Measurements from ENCODE around the gene RNASEH2C. TPM values are rescaled to one million over a fixed set of nuclear protein-coding genes. Genes with fewer than 3 reads are reported as not detected.

Gene RNASEH2C
- total RNA-seq, 5 donors from 2014 or later (not counting 1 experiment from before 2014, with no cell fraction given), result 35.8 to 77.4 (median 70.7) TPM

GRCh38 chr11:65672982-65673381, 47.6 kb downstream of the RNASEH2C start:
- POLR2A ChIA-PET, result no interaction called here
- CTCF ChIA-PET, result interaction anchor here in 1 of 2 donors (0.5 to 0.7 kb wide), 2 partner anchors 266 to 844 kb away, joined by 3 read pairs; no protein-coding TSS in a partner anchor
- H3K27me3 Mint-ChIP-seq, result no peaks in the 10 kb centered on the region

GRCh38 chr11:65672180-65672860, 48.3 kb downstream of the RNASEH2C start:
- H3K27ac ChIP-seq (ENCODE audit: low read length), result no peak overlapping the region
- H3K36me3 Mint-ChIP-seq, result no peaks in the 10 kb centered on the region
- H3K4me3 ChIP-seq (ENCODE audit: control insufficient read depth in 1 of 2, extremely low read depth in 1 of 2, low read length in 1 of 2), result no peak overlapping the region
- ATAC-seq (replicated peaks in 1 of 4), result no peak
- H3K4me3 Mint-ChIP-seq, result no peak overlapping the region
- no peaks in the 10 kb centered on the region for H3K36me3 ChIP-seq (ENCODE audit: control insufficient read depth in 2 of 2, extremely low read depth in 1 of 2, insufficient read depth in 1 of 2, low read length in 1 of 2)
- H3K27ac Mint-ChIP-seq, result no peak overlapping the region
- no peaks in the 10 kb centered on the region for H3K4me1 ChIP-seq (ENCODE audit: control insufficient read depth in 1 of 2, extremely low read depth in 1 of 2, insufficient read depth in 2 of 2, low read length in 2 of 2)
- no peaks in the 10 kb centered on the region for H3K4me1 Mint-ChIP-seq
- CTCF ChIA-PET, result no interaction called here
- POLR2A ChIA-PET, result no interaction called here
- H3K27me3 ChIP-seq (replicated peaks in 1 of 2; ENCODE audit: control insufficient read depth in 2 of 2, extremely low read depth in 1 of 2, insufficient read depth in 2 of 2, low read length in 1 of 2), result no peaks in the 10 kb centered on the region
- H3K9me3 Mint-ChIP-seq, result no peaks in the 10 kb centered on the region
- H3K27me3 Mint-ChIP-seq, result no peaks in the 10 kb centered on the region
- DNase-seq, result no peak
- no peaks in the 10 kb centered on the region for H3K9me3 ChIP-seq

More at GRCh38 chr11:65672982-65673381, 47.6 kb downstream of the RNASEH2C start:
- Histone ChIP-seq H3K4me3 (ENCODE audit: control insufficient read depth in 1 of 2, extremely low read depth in 1 of 2, low read length in 1 of 2) (no peak overlapping the region), H3K27ac (ENCODE audit: low read length) (no peak overlapping the region), H3K27me3 (replicated peaks in 1 of 2; ENCODE audit: control insufficient read depth in 2 of 2, extremely low read depth in 1 of 2, insufficient read depth in 2 of 2, low read length in 1 of 2) (no peaks in the 10 kb centered on the region), H3K4me1 (ENCODE audit: control insufficient read depth in 1 of 2, extremely low read depth in 1 of 2, insufficient read depth in 2 of 2, low read length in 2 of 2) (no peaks in the 10 kb centered on the region), H3K36me3 (ENCODE audit: control insufficient read depth in 2 of 2, extremely low read depth in 1 of 2, insufficient read depth in 1 of 2, low read length in 1 of 2) (no peaks in the 10 kb centered on the region), H3K9me3 (no peaks in the 10 kb centered on the region)
- no peak overlapping the region for H3K27ac Mint-ChIP-seq
- H3K4me3 Mint-ChIP-seq, result no peak overlapping the region
- WGBS (ENCODE audit: insufficient coverage), result no CpG with 5 or more reads among the region's 2 CpGs
- no peaks in the 10 kb centered on the region for H3K4me1 Mint-ChIP-seq
- ATAC-seq (replicated peaks in 1 of 4), result no peak
- H3K9me3 Mint-ChIP-seq, result no peaks in the 10 kb centered on the region
- H3K36me3 Mint-ChIP-seq, result no peaks in the 10 kb centered on the region
- DNase-seq, result no peak

Other genes with a start within 250 kb of the RNASEH2C start
- gene MALAT1, start 221.8 kb downstream of the RNASEH2C start, total RNA-seq, result over 10,000 TPM; 21,382 to 33,585 (median 22,045) TPM
- 10 to 100 TPM; 66.4 to 96.8 (median 76.8) TPM for gene SCYL1, start 195.7 kb downstream of the RNASEH2C start, total RNA-seq
- 100 to 1,000 TPM; 200 to 364 (median 284) TPM for gene LTBP3, start 162.4 kb downstream of the RNASEH2C start, total RNA-seq
- 10 to 100 TPM; 32.5 to 36.9 (median 34.5) TPM for gene ZNRD2, start 150.3 kb downstream of the RNASEH2C start, total RNA-seq
- gene FAM89B, start 148.3 kb downstream of the RNASEH2C start, total RNA-seq, result 10 to 100 TPM; 36.3 to 72.9 (median 69.3) TPM
- gene EHBP1L1, start 144.7 kb downstream of the RNASEH2C start, total RNA-seq, result 100 to 1,000 TPM; 115 to 170 (median 150) TPM
- 1 to 10 TPM; 2.3 to 8.0 (median 3.6) TPM for gene KCNK7, start 125.0 kb downstream of the RNASEH2C start, total RNA-seq
- 100 to 1,000 TPM in 2 of 5 donors, 10 to 100 TPM in 3; 60.8 to 110 (median 84.0) TPM for gene MAP3K11, start 106.6 kb downstream of the RNASEH2C start, total RNA-seq
- gene PCNX3, start 105.0 kb downstream of the RNASEH2C start, total RNA-seq, result 10 to 100 TPM; 54.2 to 74.7 (median 66.8) TPM
- 100 to 1,000 TPM; 179 to 285 (median 200) TPM for gene SIPA1, start 82.7 kb downstream of the RNASEH2C start, total RNA-seq
- 100 to 1,000 TPM; 155 to 302 (median 172) TPM for gene RELA, start 57.9 kb downstream of the RNASEH2C start, total RNA-seq
- 100 to 1,000 TPM in 4 of 5 donors, 10 to 100 TPM in 1; 99.9 to 111 (median 104) TPM for gene KAT5, start 8.5 kb downstream of the RNASEH2C start, total RNA-seq
- gene AP5B1, start 60.2 kb upstream of the RNASEH2C start, total RNA-seq, result 10 to 100 TPM; 17.7 to 31.6 (median 30.1) TPM
- under 1 TPM in 2 of 5 donors, not detected in 3; 0.12 to 0.13 TPM for gene OVOL1, start 66.3 kb upstream of the RNASEH2C start, total RNA-seq
- gene SNX32, start 113.2 kb upstream of the RNASEH2C start, total RNA-seq, result 1 to 10 TPM in 4 of 5 donors, under 1 TPM in 1; 0.26 to 1.4 (median 1.2) TPM
- gene CFL1, start 137.4 kb upstream of the RNASEH2C start, total RNA-seq, result 100 to 1,000 TPM; 584 to 761 (median 636) TPM
- 100 to 1,000 TPM in 2 of 5 donors, 10 to 100 TPM in 3; 55.5 to 118 (median 95.6) TPM for gene MUS81, start 139.6 kb upstream of the RNASEH2C start, total RNA-seq
- 10 to 100 TPM in 3 of 5 donors, 1 to 10 TPM in 2; 7.0 to 14.1 (median 10.2) TPM for gene EFEMP2, start 152.0 kb upstream of the RNASEH2C start, total RNA-seq
- 100 to 1,000 TPM in 1 of 5 donors, 10 to 100 TPM in 4; 45.3 to 127 (median 66.4) TPM for gene CTSW, start 159.0 kb upstream of the RNASEH2C start, total RNA-seq
- gene FIBP, start 167.7 kb upstream of the RNASEH2C start, total RNA-seq, result 10 to 100 TPM; 30.2 to 47.1 (median 39.2) TPM
- gene CCDC85B, start 169.9 kb upstream of the RNASEH2C start, total RNA-seq, result 10 to 100 TPM; 20.3 to 39.0 (median 37.4) TPM
- 1 to 10 TPM in 2 of 5 donors, under 1 TPM in 3; 0.49 to 1.6 (median 0.65) TPM for gene FOSL1, start 179.6 kb upstream of the RNASEH2C start, total RNA-seq
- 10 to 100 TPM; 20.5 to 66.7 (median 63.3) TPM for gene C11orf68, start 198.3 kb upstream of the RNASEH2C start, total RNA-seq
- 100 to 1,000 TPM in 3 of 5 donors, 10 to 100 TPM in 2; 56.3 to 122 (median 107) TPM for gene DRAP1, start 198.6 kb upstream of the RNASEH2C start, total RNA-seq
- gene TSGA10IP, start 224.7 kb upstream of the RNASEH2C start, total RNA-seq, result not detected
- gene SART1, start 240.9 kb upstream of the RNASEH2C start, total RNA-seq, result 10 to 100 TPM; 70.9 to 95.2 (median 89.9) TPM